ENCODE data around the gene PARP12.

The PARP12 gene

DNA sequence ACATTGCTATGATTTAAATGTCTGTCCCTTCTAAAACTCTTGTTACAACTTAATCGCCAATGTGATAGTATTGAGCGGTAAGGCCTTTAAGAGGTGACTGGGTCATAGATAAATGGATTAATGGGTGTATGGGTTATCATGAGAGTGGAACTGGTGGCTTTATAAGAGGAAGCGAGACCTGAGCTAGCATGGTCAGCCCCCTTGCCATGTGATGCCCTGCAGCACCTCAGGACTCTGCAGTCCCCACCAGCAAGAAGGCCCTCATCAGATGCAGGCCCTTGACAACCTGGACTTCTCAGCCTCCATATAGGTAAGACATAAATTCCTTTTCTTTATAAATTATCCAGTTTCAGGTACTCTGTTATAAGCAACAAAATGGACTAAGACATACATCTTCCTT, 15.6 kb downstream of the PARP12 start:
- H3K36me3 ChIP-seq (ENCODE audit: control insufficient read depth, insufficient read depth, low read length) = no peaks in the 10 kb centered on the region; the same call in none of the 2 replicates
- no peak overlapping the region for H3K4me3 ChIP-seq (replicated peaks; ENCODE audit: low read depth, low read length)

DNA sequence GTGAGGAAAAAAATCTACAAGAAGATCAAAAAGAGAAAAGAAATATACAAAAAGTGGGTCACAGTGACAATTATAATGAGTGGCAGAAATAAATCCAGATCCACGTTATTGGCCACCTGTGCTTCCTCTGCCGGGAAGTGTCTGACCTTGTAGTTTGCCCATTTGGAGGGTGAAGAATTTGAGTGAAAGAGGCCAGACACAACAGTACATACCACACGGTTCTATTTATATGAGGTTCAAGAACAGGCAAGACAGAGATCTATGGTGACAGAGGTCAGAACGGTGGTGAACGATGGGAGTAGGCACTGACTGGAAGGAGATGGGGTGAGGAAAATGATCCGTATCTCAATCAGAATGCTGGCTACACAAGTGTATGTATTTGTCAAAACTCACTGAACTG, 17.1 kb downstream of the PARP12 start:
- Histone ChIP-seq H3K27me3 (replicated peaks; ENCODE audit: control insufficient read depth, insufficient read depth, low read length) (no peaks in the 10 kb centered on the region), H3K36me3 (ENCODE audit: control insufficient read depth, insufficient read depth, low read length) (no peaks in the 10 kb centered on the region; the same call in none of the 2 replicates), H3K4me3 (replicated peaks; ENCODE audit: low read depth, low read length) (no peak overlapping the region)
- DNase-seq (ENCODE audit: extremely low read depth, insufficient read length) = no peak
- TF ChIP-seq, protein P1, sequence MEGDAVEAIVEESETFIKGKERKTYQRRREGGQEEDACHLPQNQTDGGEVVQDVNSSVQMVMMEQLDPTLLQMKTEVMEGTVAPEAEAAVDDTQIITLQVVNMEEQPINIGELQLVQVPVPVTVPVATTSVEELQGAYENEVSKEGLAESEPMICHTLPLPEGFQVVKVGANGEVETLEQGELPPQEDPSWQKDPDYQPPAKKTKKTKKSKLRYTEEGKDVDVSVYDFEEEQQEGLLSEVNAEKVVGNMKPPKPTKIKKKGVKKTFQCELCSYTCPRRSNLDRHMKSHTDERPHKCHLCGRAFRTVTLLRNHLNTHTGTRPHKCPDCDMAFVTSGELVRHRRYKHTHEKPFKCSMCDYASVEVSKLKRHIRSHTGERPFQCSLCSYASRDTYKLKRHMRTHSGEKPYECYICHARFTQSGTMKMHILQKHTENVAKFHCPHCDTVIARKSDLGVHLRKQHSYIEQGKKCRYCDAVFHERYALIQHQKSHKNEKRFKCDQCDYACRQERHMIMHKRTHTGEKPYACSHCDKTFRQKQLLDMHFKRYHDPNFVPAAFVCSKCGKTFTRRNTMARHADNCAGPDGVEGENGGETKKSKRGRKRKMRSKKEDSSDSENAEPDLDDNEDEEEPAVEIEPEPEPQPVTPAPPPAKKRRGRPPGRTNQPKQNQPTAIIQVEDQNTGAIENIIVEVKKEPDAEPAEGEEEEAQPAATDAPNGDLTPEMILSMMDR (IDR thresholded peaks at IDR 0.05; ENCODE audit: insufficient read depth, low read length, poor library complexity, severe bottlenecking) = no peak

More for the DNA sequence above, 15.6 kb downstream of the PARP12 start:
- no peaks in the 10 kb centered on the region for H3K27me3 ChIP-seq (replicated peaks; ENCODE audit: control insufficient read depth, insufficient read depth, low read length)
- DNase-seq (ENCODE audit: extremely low read depth, insufficient read length) = no peak
- TF ChIP-seq, protein P1 (IDR thresholded peaks at IDR 0.05; ENCODE audit: insufficient read depth, low read length, poor library complexity, severe bottlenecking) = no peak

DNA sequence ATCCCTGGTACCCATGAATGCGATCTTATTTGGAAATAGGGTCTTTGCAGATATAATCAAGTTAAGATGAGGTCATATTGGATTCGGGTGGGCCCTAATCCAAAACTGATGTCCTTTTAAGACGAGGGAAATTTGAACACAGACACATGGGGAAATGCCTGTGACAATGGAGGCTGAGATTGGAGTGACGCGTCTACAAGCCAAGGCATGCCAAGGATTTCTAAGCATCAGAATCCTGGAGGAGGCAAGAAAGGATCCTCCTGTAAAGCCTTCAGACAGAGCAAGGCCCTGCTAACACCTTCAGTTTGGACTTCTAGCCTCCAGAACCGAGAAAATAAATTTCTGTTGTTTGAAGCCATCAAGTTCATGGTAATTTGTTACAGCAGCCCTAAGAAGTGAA, 18.5 kb downstream of the PARP12 start:
- DNase-seq (ENCODE audit: extremely low read depth, insufficient read length) = no peak
- Histone ChIP-seq H3K4me3 (replicated peaks; ENCODE audit: low read depth, low read length) (no peak overlapping the region), H3K36me3 (ENCODE audit: control insufficient read depth, insufficient read depth, low read length) (peaks cover 2% of the 10 kb centered on the region), H3K27me3 (replicated peaks; ENCODE audit: control insufficient read depth, insufficient read depth, low read length) (no peaks in the 10 kb centered on the region)
- TF ChIP-seq, protein P1 (IDR thresholded peaks at IDR 0.05; ENCODE audit: insufficient read depth, low read length, poor library complexity, severe bottlenecking) = no peak

DNA sequence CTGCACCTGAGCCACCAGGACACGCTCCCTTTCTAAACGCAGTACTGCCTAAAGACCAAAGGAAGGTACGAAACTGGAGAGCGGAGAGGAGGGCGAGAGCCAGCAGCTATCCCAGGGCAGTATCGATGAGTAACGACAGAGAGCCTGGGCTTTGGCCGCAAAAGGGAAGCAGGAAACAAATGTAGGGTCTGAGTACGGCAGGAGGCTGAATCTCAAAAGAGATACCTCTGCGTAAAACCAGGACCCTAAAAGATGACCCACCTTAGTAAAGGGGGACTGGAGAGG, 20.4 kb downstream of the PARP12 start:
- DNase-seq (ENCODE audit: extremely low read depth, insufficient read length) = no peak
- H3K27me3 ChIP-seq (replicated peaks; ENCODE audit: control insufficient read depth, insufficient read depth, low read length) = no peaks in the 10 kb centered on the region
- peaks cover 4% of the 10 kb centered on the region for H3K36me3 ChIP-seq (ENCODE audit: control insufficient read depth, insufficient read depth, low read length)
- TF ChIP-seq, protein P1 (IDR thresholded peaks at IDR 0.05; ENCODE audit: insufficient read depth, low read length, poor library complexity, severe bottlenecking) = no peak
- H3K4me3 ChIP-seq (replicated peaks; ENCODE audit: low read depth, low read length) = no peak overlapping the region

DNA sequence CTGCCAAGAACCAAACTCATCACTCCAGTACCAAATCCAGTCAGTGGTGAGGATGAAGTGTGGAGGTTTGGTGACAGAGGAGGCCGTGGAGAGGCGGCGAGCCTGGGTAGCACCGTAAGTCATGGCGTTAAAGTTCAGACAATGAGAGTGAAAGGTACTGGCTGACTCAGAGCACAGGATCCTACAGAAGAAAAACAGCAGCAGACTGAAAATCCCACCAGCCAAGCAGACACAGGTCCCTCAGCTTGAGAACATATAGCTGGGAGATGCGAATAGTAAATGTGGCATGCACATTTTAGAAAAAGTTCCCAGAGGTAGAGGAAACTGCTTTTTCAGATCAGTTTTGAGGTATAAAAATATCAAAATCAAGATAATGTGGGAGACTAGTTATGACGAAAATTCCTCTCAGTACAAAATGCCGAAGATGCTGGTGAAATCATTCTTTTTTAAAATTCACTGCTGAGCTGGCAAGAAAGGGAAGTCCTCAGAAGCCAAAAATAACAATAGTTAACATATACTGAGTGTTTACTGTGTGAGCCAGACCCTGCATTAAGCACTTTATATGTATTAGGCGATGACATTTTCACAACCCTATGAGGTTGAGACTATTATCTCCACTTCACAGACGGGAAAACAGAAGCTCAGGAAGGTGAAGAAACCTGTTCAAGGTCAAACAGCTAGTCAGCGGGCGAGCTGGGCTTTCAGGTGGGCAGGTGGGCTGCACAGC, 20.9 kb downstream of the PARP12 start:
- Histone ChIP-seq H3K27me3 (replicated peaks; ENCODE audit: control insufficient read depth, insufficient read depth, low read length) (no peaks in the 10 kb centered on the region), H3K4me3 (replicated peaks; ENCODE audit: low read depth, low read length) (no peak overlapping the region), H3K36me3 (ENCODE audit: control insufficient read depth, insufficient read depth, low read length) (peaks cover 7% of the 10 kb centered on the region)
- TF ChIP-seq, protein P1 (IDR thresholded peaks at IDR 0.05; ENCODE audit: insufficient read depth, low read length, poor library complexity, severe bottlenecking) = no peak
- no peak for DNase-seq (ENCODE audit: extremely low read depth, insufficient read length)

DNA sequence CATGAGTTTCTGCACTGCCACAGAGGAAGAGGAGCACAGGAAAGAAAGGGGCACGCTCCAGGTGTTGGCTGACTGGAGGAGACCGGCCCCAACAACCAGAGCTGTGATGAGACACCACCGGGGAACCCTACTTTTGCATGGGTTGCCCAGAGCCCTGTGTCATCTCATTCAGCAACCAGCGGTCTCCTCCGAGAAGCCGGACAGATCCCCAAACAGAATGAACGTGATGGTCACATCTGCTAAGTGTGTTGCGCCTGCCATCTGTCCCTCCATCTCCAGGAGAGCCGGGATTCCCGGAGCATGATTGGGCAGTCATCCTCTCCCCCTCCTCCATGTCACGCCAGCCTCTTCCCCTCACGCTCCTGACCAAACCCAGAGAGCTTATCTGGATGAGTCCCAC, 22.9 kb downstream of the PARP12 start:
- TF ChIP-seq, protein P1 (IDR thresholded peaks at IDR 0.05; ENCODE audit: insufficient read depth, low read length, poor library complexity, severe bottlenecking) = no peak
- no peak overlapping the region for H3K4me3 ChIP-seq (replicated peaks; ENCODE audit: low read depth, low read length)
- peaks cover 7% of the 10 kb centered on the region for H3K36me3 ChIP-seq (ENCODE audit: control insufficient read depth, insufficient read depth, low read length)
- DNase-seq (ENCODE audit: extremely low read depth, insufficient read length) = no peak
- H3K27me3 ChIP-seq (replicated peaks; ENCODE audit: control insufficient read depth, insufficient read depth, low read length) = no peaks in the 10 kb centered on the region
